Measurements from ENCODE around the gene ZSWIM1. TPM values are rescaled to one million over a fixed set of nuclear protein-coding genes. Genes with fewer than 3 reads are reported as not detected.
"Not testable (repeated sequence)": the region's sequence is repeated elsewhere in the genome, so short reads cannot be mapped to it uniquely, and the experiment has no call there.

Gene ZSWIM1
- total and polyA plus RNA-seq, 8 donors: 1.7 to 13.4 (median 3.5) TPM

DNA sequence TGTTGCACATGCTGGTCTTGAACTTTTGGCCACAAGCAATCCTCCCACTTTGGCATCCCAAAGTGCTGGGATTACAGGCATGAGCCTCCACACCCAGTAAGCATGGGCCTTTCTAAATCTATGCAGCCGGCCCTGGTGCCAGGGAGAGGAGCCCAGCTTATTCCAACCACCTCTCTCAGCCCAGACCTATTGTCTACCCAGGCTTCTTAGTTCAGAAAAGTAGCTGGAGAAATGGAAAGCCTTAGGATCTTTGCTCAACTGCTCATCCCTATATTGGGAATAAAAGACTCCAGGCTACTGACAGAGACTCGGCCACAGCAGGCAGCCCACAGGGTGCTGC is 45.7 kb downstream of the ZSWIM1 start:
- no peaks in the 10 kb centered on the region for H3K36me3 ChIP-seq
- 61 to 92% (median 66%) methylated on average over 2 of the region's 2 CpGs for WGBS, 5 donors
- no peak for DNase-seq
- no peaks in the 10 kb centered on the region for H3K9me3 ChIP-seq
- intact Hi-C loops (cut with DNase I; ENCODE audit: low total_unique reads): no loop called here
- H3K27ac ChIP-seq: peak overlapping the region in 1 of 5 donors; percentile 26
- H3K4me1 ChIP-seq: peaks cover 18 to 42% (median 28%) of the 10 kb centered on the region in 4 donors
- no peaks in the 10 kb centered on the region for H3K27me3 ChIP-seq
- no peak overlapping the region for H3K4me3 ChIP-seq
- no peak for TF ChIP-seq EP300 (IDR thresholded peaks at IDR 0.05)
- TF ChIP-seq POLR2AphosphoS5 (IDR thresholded peaks at IDR 0.05): no peak

DNA sequence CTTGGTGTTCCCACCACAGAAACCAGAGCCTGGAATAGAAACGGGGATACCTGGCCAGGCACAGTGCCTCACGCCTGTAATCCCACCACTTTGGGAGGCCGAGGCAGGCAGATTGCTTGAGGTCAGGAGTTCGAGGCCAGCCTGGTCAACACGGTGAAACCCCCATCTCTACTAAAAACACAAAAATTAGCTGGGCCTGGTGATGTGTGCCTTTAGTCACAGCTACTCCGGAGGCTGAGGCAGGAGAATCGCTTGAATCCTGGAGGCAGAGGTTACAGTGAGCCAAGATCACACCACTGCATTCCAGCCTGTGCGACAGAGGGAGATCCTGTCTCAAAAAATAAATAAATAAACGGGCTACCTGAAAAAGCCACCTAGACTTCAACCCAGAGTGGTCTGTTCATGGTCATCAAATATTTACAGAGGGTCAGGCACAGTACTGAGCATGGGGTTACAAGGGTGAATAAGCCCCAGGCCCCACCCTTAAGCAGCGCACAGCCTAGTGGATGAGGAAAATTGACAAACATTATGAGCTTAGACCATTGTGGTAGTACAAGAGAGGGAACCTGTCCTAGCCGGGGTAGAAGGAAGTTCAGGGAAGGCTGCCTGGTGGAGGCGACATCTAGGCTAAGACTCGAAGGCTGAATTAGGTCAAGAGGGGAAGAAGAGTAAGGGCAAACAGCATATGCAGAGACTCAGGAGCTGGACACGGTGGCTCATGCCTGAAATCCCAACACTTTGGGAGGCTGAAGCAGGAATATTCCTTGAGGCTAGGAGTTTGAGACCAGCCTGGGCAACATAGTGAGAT is 46.2 kb downstream of the ZSWIM1 start:
- DNase-seq: no peak
- Histone ChIP-seq H3K9me3 (no peaks in the 10 kb centered on the region), H3K36me3 (no peaks in the 10 kb centered on the region), H3K27ac (peak overlapping the region in 1 of 5 donors; percentile 26), H3K4me1 (peaks cover 13 to 36% (median 23%) of the 10 kb centered on the region in 4 donors), H3K27me3 (no peaks in the 10 kb centered on the region), H3K4me3 (no peak overlapping the region)
- intact Hi-C loops (cut with DNase I; ENCODE audit: low total_unique reads): no loop called here
- TF ChIP-seq POLR2AphosphoS5 (IDR thresholded peaks at IDR 0.05): no peak
- TF ChIP-seq EP300 (IDR thresholded peaks at IDR 0.05): no peak
- no peak for TF ChIP-seq POLR2A (IDR thresholded peaks at IDR 0.05)
- TF ChIP-seq CTCF (IDR thresholded peaks at IDR 0.05): no peak
- 53 to 63% (median 61%) methylated on average over 14 of the region's 14 CpGs for WGBS, 5 donors

DNA sequence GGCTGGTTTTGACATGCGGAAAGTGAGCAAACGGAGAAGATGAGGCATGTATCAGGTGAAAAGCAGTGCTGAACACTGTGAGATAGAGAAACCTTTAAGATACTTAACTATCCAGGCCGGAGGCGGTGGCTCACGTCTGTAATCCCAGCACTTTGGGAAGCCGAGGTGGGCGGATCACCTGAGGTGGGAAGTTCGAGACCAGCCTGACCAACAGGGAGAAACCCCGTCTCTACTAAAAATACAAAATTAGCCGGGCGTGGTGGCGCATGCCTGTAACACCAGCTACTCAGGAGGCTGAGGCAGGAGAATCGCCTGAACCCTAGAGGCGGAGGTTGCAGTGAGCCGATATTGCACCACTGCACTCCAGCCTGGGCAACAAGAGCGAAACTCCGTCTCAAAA is 50.7 kb downstream of the ZSWIM1 start:
- H3K4me3 ChIP-seq; H3K9me3 ChIP-seq; H3K27ac ChIP-seq; intact Hi-C loops (cut with DNase I; ENCODE audit: low total_unique reads); H3K27me3 ChIP-seq; H3K36me3 ChIP-seq; DNase-seq: not testable (repeated sequence)
- WGBS, 5 donors: 93 to 96% (median 95%) methylated on average over 15 to 17 of the region's 17 CpGs
- peaks cover 5 to 34% (median 26%) of the 10 kb centered on the region in 4 donors for H3K4me1 ChIP-seq

DNA sequence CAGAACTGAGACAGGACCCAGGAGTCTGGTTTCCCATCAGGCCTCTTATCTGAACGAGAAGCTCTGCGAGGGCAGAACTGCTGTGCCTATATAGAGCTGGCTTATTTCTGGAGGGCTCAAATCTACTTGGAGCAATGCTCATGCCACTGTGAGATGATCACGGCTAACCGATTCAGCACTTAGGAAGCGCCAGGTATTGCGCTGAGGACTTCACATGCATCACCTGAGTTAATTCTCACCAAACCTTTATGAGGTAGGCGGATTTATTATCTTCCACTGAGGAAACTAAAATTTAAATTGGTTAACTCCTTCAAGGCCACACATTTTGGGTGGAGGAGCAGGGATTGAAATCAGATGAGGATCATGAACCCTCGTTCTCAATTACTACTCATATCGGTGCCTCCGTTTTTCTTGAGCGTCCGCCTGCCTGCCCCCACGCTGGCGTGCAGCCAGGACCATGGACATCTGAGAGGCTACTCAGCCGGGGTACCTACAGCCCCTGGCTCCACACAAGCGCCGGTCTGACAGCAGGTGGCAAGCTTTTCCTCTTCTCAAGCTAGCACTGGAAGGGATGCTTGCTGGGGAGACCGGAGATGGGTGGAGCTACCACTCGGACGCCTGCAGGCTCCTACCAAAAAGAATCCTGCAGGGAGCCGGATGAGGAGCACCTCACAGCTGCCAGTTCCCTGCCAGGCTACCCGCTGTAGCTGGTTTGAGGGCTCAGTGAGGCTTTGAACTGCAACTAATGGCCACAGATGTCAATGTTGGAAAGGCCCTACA is 52.4 kb downstream of the ZSWIM1 start:
- WGBS, 5 donors: 21 to 24% (median 23%) methylated on average over 22 of the region's 22 CpGs
- Histone ChIP-seq H3K27ac (peak overlapping the region; percentile 100), H3K9me3 (no peaks in the 10 kb centered on the region), H3K36me3 (peaks cover 7 to 14% (median 14%) of the 10 kb centered on the region in 4 donors), H3K4me1 (peaks cover 11 to 46% (median 31%) of the 10 kb centered on the region in 4 donors), H3K4me3 (peak overlapping the region; percentile 73 to 100 (median 99)), H3K27me3 (no peaks in the 10 kb centered on the region)
- DNase-seq: peak; percentile 64 to 88
- intact Hi-C loops (cut with DNase I; ENCODE audit: low total_unique reads): no loop called here
- TF ChIP-seq POLR2A (IDR thresholded peaks at IDR 0.05) (no peak), POLR2AphosphoS5 (IDR thresholded peaks at IDR 0.05) (peak in 1 of 3 donors; percentile 10), CTCF (IDR thresholded peaks at IDR 0.05) (peak in 2 of 7 experiments; percentile 9 to 17), EP300 (IDR thresholded peaks at IDR 0.05) (no peak)

DNA sequence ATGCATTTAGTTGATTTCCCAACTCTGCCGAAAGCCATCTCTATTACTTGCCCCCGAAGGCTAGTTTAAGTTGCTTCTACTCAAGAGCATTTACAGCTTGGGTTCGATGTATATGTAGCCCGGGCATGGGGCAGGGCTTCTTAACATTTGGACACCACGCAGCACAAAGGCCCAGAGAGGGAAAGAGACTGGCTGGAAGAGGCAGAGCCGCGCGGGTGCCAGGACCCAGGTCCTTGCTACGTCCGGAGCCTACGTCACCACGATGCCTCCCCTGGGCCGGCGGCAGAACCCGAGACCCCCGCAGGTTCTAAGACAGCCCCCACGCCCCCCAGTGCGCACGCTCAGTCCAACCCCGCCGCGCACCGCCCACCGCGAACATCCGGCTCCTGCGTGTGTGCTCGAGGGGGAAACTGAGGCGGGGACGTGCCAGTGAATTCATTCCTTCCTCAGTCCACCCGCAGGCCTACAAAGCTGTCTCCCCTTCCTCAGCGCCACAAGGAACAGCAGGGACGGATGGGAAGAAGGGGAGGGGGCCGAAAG is 53.1 kb downstream of the ZSWIM1 start:
- H3K9me3 ChIP-seq: no peaks in the 10 kb centered on the region
- WGBS, 5 donors: 0% methylated on average over 12 to 34 of the region's 34 CpGs
- DNase-seq: peak; percentile 50 to 91
- intact Hi-C loops (cut with DNase I; ENCODE audit: low total_unique reads): no loop called here
- H3K4me3 ChIP-seq: peak overlapping the region; percentile 73 to 100 (median 99)
- H3K27ac ChIP-seq: peak overlapping the region; percentile 100
- no peaks in the 10 kb centered on the region for H3K27me3 ChIP-seq
- peaks cover 14 to 21% (median 21%) of the 10 kb centered on the region in 4 donors for H3K36me3 ChIP-seq
- H3K4me1 ChIP-seq: peaks cover 11 to 48% (median 31%) of the 10 kb centered on the region in 4 donors
- no peak for TF ChIP-seq POLR2A (IDR thresholded peaks at IDR 0.05)

Other genes with a start within 250 kb of the ZSWIM1 start
- gene WFDC9, start 249.9 kb upstream of the ZSWIM1 start, total RNA-seq: not detected
- not detected for gene WFDC9, start 249.9 kb upstream of the ZSWIM1 start, polyA plus RNA-seq
- not detected for gene WFDC11, start 211.0 kb upstream of the ZSWIM1 start, total RNA-seq
- not detected for gene WFDC11, start 211.0 kb upstream of the ZSWIM1 start, polyA plus RNA-seq
- not detected for gene WFDC13, start 179.2 kb upstream of the ZSWIM1 start, total RNA-seq
- not detected for gene WFDC13, start 179.2 kb upstream of the ZSWIM1 start, polyA plus RNA-seq
- gene WFDC10B, start 176.2 kb upstream of the ZSWIM1 start, total RNA-seq: 1 to 10 TPM in 1 of 5 donors, not detected in 4; 4.3 TPM
- 1 to 10 TPM in 1 of 3 donors, not detected in 2; 1.6 TPM for gene WFDC10B, start 176.2 kb upstream of the ZSWIM1 start, polyA plus RNA-seq
- gene SPINT4, start 158.9 kb upstream of the ZSWIM1 start, total RNA-seq: not detected
- gene SPINT4, start 158.9 kb upstream of the ZSWIM1 start, polyA plus RNA-seq: not detected
- gene WFDC3, start 89.3 kb upstream of the ZSWIM1 start, total RNA-seq: 1 to 10 TPM in 1 of 5 donors, not detected in 4; 2.8 TPM
- gene WFDC3, start 89.3 kb upstream of the ZSWIM1 start, polyA plus RNA-seq: 10 to 100 TPM in 1 of 3 donors, 1 to 10 TPM in 2; 1.7 to 18.8 (median 9.2) TPM
- 10 to 100 TPM in 4 of 5 donors, 1 to 10 TPM in 1; 9.6 to 76.8 (median 34.1) TPM for gene DNTTIP1, start 89.3 kb upstream of the ZSWIM1 start, total RNA-seq
- gene DNTTIP1, start 89.3 kb upstream of the ZSWIM1 start, polyA plus RNA-seq: 10 to 100 TPM; 27.2 to 56.8 (median 43.0) TPM
- gene UBE2C, start 68.6 kb upstream of the ZSWIM1 start, total RNA-seq: 10 to 100 TPM in 4 of 5 donors, not detected in 1; 10.5 to 37.5 (median 13.4) TPM
- 10 to 100 TPM; 13.1 to 72.2 (median 39.0) TPM for gene UBE2C, start 68.6 kb upstream of the ZSWIM1 start, polyA plus RNA-seq
- 1 to 10 TPM in 1 of 5 donors, not detected in 4; 4.9 TPM for gene TNNC2, start 53.9 kb upstream of the ZSWIM1 start, total RNA-seq
- gene TNNC2, start 53.9 kb upstream of the ZSWIM1 start, polyA plus RNA-seq: 10 to 100 TPM in 1 of 3 donors, 1 to 10 TPM in 1, not detected in 1; 3.0 to 12.4 TPM
- 100 to 1,000 TPM in 1 of 5 donors, 10 to 100 TPM in 4; 20.4 to 120 (median 48.3) TPM for gene SNX21, start 47.4 kb upstream of the ZSWIM1 start, total RNA-seq
- gene SNX21, start 47.4 kb upstream of the ZSWIM1 start, polyA plus RNA-seq: 10 to 100 TPM; 15.2 to 23.5 (median 16.7) TPM
- gene ACOT8, start 23.8 kb upstream of the ZSWIM1 start, total RNA-seq: 100 to 1,000 TPM in 3 of 5 donors, 10 to 100 TPM in 2; 26.6 to 216 (median 131) TPM
- 10 to 100 TPM; 36.8 to 63.7 (median 58.3) TPM for gene ACOT8, start 23.8 kb upstream of the ZSWIM1 start, polyA plus RNA-seq
- gene ZSWIM3, start 23.6 kb upstream of the ZSWIM1 start, total RNA-seq: 1 to 10 TPM in 2 of 5 donors, under 1 TPM in 2, not detected in 1; 0.87 to 2.3 (median 1.6) TPM
- 1 to 10 TPM; 1.4 to 2.1 (median 1.8) TPM for gene ZSWIM3, start 23.6 kb upstream of the ZSWIM1 start, polyA plus RNA-seq
- 10 to 100 TPM in 2 of 5 donors, 1 to 10 TPM in 1, not detected in 2; 4.2 to 15.5 (median 13.9) TPM for gene SPATA25, start 6.4 kb downstream of the ZSWIM1 start, total RNA-seq
- under 1 TPM in 2 of 3 donors, not detected in 1; 0.50 to 0.85 TPM for gene SPATA25, start 6.4 kb downstream of the ZSWIM1 start, polyA plus RNA-seq
- gene NEURL2, start 10.0 kb downstream of the ZSWIM1 start, total RNA-seq: 10 to 100 TPM in 2 of 5 donors, 1 to 10 TPM in 2, not detected in 1; 3.9 to 29.9 (median 9.6) TPM
- gene NEURL2, start 10.0 kb downstream of the ZSWIM1 start, polyA plus RNA-seq: 1 to 10 TPM; 3.3 to 3.8 (median 3.7) TPM
- 100 to 1,000 TPM in 3 of 5 donors, 10 to 100 TPM in 2; 29.9 to 292 (median 132) TPM for gene CTSA, start 10.1 kb downstream of the ZSWIM1 start, total RNA-seq
- gene CTSA, start 10.1 kb downstream of the ZSWIM1 start, polyA plus RNA-seq: 10 to 100 TPM; 30.1 to 66.9 (median 48.4) TPM
- 100 to 1,000 TPM in 2 of 5 donors, 10 to 100 TPM in 3; 22.0 to 313 (median 70.1) TPM for gene PLTP, start 30.9 kb downstream of the ZSWIM1 start, total RNA-seq
- gene PLTP, start 30.9 kb downstream of the ZSWIM1 start, polyA plus RNA-seq: 10 to 100 TPM; 51.5 to 58.6 (median 53.2) TPM
- 10 to 100 TPM; 22.2 to 41.4 (median 32.5) TPM for gene PCIF1, start 53.5 kb downstream of the ZSWIM1 start, total RNA-seq
- gene PCIF1, start 53.5 kb downstream of the ZSWIM1 start, polyA plus RNA-seq: 10 to 100 TPM; 21.0 to 25.1 (median 21.1) TPM
- gene ZNF335, start 91.0 kb downstream of the ZSWIM1 start, total RNA-seq: 10 to 100 TPM in 4 of 5 donors, 1 to 10 TPM in 1; 8.3 to 72.3 (median 38.5) TPM
- gene ZNF335, start 91.0 kb downstream of the ZSWIM1 start, polyA plus RNA-seq: 10 to 100 TPM in 1 of 3 donors, 1 to 10 TPM in 2; 7.2 to 12.0 (median 9.3) TPM
- gene MMP9, start 127.7 kb downstream of the ZSWIM1 start, total RNA-seq: 1 to 10 TPM in 2 of 5 donors, not detected in 3; 1.3 to 5.1 TPM
- 1 to 10 TPM in 2 of 3 donors, under 1 TPM in 1; 0.31 to 1.9 (median 1.2) TPM for gene MMP9, start 127.7 kb downstream of the ZSWIM1 start, polyA plus RNA-seq
- gene SLC12A5, start 148.0 kb downstream of the ZSWIM1 start, total RNA-seq: 1 to 10 TPM in 1 of 5 donors, not detected in 4; 1.3 TPM
- gene SLC12A5, start 148.0 kb downstream of the ZSWIM1 start, polyA plus RNA-seq: 1 to 10 TPM in 2 of 3 donors, under 1 TPM in 1; 0.93 to 6.2 (median 5.5) TPM
- gene NCOA5, start 208.7 kb downstream of the ZSWIM1 start, total RNA-seq: 10 to 100 TPM in 2 of 5 donors, 1 to 10 TPM in 3; 4.3 to 58.9 (median 9.5) TPM
- 10 to 100 TPM; 11.2 to 17.7 (median 11.6) TPM for gene NCOA5, start 208.7 kb downstream of the ZSWIM1 start, polyA plus RNA-seq
- gene CD40, start 237.1 kb downstream of the ZSWIM1 start, total RNA-seq: 10 to 100 TPM in 1 of 5 donors, 1 to 10 TPM in 3, not detected in 1; 2.8 to 18.7 (median 4.4) TPM
- gene CD40, start 237.1 kb downstream of the ZSWIM1 start, polyA plus RNA-seq: 10 to 100 TPM in 1 of 3 donors, 1 to 10 TPM in 2; 5.2 to 19.9 (median 8.4) TPM

Data from stomach (tissue), 9 donors.